Stimulated activated CD8-positive, alpha-beta memory T cell treated with anti-CD3 and anti-CD28 coated beads, Interleukin-15, amount 100 ng/mL, for 24 hours (primary cell): ENCODE results near the gene APP.
"Not testable (repeated sequence)": the region's sequence is repeated elsewhere in the genome, so short reads cannot be mapped to it uniquely, and the experiment has no call there.

Experiments
- DNase-seq: peaks from one replicate; pipeline ENCODE4 v3.0.0-alpha.2; 2020; ENCODE audit warnings: low read depth

APP gene

GRCh38 chr21:25938658-25939395 is 231.7 kb downstream of the APP start:
- DNase-seq = no peak

DNA sequence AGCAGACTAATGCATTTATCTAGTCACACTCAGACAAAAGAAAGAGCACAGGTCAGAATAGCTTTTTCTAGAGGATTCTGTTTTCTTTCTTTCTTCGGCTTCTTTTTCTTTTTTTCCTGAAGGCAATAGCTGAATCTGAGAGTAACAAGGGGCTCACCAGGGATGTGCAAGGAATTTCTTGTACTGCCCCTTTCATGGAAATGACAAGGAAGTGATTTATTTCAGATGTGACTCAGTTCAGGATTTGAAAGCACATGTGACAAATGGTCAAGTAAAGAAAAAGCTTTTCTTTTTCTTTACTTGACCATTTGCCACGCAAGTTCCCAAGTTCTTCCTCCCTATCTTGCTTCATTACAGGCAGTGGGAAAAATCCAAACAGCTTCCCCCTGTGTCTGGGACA is 233.8 kb downstream of the APP start:
- DNase-seq = no peak

GRCh38 chr21:25934771-25935224 is 235.8 kb downstream of the APP start:
- no peak for DNase-seq

GRCh38 chr21:25934130-25934529 is 236.4 kb downstream of the APP start:
- no peak for DNase-seq

DNA sequence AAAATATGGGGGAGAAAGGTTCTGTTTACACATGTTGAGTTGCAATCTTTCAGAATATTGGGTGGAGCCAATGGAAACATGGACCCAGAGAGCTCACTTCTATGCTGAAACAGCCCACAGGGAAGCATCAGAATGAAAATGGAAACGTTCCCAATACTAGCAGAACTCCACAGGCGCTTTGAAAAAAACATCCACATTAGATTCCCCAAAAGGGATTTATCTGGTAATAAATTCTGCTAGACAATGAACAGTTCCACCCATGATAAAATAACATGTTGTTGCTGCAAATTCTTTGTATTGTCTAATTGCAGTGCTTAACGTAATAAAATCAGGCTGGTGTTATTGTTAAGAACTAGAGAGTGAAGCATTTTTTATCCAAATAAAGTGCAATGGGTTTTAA is 238.8 kb downstream of the APP start:
- DNase-seq = no peak

GRCh38 chr21:25929856-25930520 is 240.6 kb downstream of the APP start:
- DNase-seq = no peak

GRCh38 chr21:25927195-25927880 is 243.2 kb downstream of the APP start:
- no peak for DNase-seq

GRCh38 chr21:25925936-25926335 is 244.6 kb downstream of the APP start:
- DNase-seq = no peak

- no peak for DNase-seq
These were observed 245.3 kb downstream of the APP start for GRCh38 chr21:25925064-25925800.

- DNase-seq = not testable (repeated sequence)
These were observed 252.4 kb downstream of the APP start for GRCh38 chr21:25918152-25918551.

GRCh38 chr21:25916226-25916625 is 254.3 kb downstream of the APP start:
- DNase-seq = no peak

DNA sequence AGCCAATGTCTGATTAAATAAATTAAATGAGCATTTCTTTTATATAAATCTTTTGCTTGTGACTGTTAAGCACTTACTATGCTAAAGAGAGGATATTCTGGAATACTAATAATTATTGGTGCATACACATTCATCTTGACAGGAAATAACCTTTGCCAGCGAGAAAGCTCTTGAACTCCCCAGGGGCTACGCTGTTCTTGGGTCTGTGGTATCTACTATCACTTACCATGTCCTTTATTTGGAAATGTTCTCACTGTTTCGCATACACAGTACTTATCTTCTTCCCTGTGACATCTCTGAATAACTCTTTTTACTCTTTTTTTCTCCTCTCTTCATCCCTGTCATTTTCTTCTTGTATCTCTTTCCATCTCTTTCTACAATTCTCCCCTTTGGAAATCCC is 257.1 kb downstream of the APP start:
- no peak for DNase-seq

DNA sequence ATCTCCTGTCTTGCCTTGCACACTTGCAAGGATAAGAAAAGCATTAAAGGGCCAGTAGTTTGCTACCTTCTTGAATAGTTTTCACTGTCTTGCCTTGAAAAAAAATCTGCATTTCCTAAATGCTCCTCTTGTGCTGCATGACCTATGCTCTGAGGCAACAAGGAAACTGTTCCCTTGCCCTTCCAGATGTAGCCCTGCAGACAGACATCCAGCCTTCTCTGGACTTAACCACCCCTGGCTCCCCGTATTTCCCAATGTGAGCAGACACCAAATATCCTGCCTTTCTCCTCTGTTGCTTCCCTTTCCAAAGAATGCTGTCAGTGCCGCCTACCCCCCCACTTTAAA is 258.2 kb downstream of the APP start:
- no peak for DNase-seq

DNA sequence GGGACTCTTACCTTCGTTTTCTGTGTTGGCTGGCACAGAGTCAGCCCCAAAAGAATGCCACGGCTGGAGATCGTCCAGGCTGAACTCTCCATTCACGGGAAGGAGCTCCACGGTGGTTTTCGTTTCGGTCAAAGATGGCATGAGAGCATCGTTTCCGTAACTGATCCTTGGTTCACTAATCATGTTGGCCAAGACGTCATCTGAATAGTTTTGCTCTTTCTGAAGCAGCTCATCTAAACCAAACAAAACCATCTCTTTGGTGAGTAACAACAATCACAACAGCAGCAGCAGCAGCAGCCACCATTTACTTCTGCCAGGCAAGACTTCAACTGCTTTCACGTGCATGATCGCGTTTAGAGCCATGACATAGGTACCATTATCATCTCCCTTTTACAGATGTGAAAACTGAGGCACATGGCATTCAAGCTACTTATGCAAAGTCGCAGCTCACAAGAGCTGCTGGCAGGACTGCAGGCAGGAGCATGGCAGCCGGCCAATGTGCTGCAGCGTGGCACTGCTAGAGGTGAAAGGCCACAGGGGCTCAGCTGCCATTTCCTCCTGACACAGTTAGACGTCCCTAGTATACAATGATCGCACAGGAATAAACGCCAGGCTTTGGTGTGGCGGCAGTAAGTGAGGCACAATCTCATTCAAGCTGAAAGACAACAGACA is 258.7 kb downstream of the APP start:
- no peak for DNase-seq

GRCh38 chr21:25910809-25911208 is 259.8 kb downstream of the APP start:
- no peak for DNase-seq

DNA sequence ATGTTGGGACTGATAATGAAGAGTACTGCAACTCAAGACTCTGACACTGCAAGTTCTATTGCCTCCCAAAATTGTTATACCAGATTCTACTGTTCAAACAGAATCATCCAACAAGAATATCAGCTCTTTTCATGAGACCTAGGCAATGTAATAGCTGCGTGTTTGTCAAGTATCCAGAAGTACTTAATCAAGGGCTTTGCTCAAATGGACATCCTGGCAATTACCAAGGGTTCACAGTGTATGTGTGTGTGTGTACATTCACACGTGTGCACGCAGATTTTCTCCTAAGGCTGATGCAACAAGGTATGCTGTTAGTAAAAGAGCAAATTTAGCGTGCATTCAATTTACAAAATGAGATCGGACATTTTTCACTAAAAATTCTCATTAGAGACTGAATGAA is 261.2 kb downstream of the APP start:
- no peak for DNase-seq

GRCh38 chr21:25908495-25908894 is 262.1 kb downstream of the APP start:
- DNase-seq = no peak

- no peak for DNase-seq
These were observed 262.8 kb downstream of the APP start for GRCh38 chr21:25907573-25908275.

- no peak for DNase-seq
These were observed 264.0 kb downstream of the APP start for GRCh38 chr21:25906587-25906986.

GRCh38 chr21:25905126-25905525 is 265.4 kb downstream of the APP start:
- DNase-seq = no peak

DNA sequence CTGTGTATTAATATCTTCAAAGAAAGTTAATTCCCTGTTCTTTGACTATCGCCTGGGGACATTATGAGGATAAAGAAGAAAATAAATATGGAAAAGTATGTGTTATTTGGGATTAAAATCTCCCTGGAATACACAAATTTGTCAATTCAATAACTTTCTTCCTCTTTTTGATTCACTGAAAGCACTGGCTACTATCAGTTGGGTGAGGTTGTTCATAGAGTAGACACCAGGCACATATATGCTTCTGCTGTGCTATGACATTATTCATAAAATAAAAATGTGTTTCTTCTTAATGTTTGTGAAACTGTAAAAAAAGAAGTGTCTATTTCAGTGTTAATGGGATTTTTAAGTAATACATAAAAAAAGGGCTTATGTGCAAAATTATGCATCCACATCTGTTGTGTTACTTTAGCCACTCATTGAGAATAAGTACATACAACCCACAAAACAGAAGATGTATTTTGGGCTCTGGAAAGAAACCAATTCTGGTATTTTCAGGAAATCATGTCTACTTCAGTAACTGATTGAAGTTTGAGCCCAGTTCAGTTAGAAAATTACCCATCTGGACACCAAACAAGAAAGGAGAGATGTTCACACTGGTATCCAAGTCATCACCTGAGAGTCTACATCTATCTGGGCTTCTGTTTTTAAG is 266.4 kb downstream of the APP start:
- no peak for DNase-seq
